K562 (cell line): ENCODE results near the gene PAK1IP1. TPM values are rescaled to one million over a fixed set of nuclear protein-coding genes. Genes with fewer than 3 reads are reported as not detected.
"Not testable (repeated sequence)": the region's sequence is repeated elsewhere in the genome, so short reads cannot be mapped to it uniquely, and the experiment has no call there.

Source experiments
- ATAC-seq: fragments of 200-7000 bp; cut with Tn5 transposase; 3 replicates; pipeline ENCODE4 v1.9.1; 2020; ENCODE audit warnings: moderate library complexity
- BruUV-seq: library from RNA; stranded (reverse); fragments of 400-500 nt; replicated peaks from 2 replicates; lab custom pipeline; 2021; lab: Mats Ljungman, UMichigan
- CTCF ChIA-PET: fragments of 300-600 bp; formaldehyde crosslinking; extraction: SDS; loops from one replicate; lab custom pipeline; 2021; ENCODE audit warnings: low intra/inter-chr PET ratio; lab: Yijun Ruan, JAX
- POLR2A ChIA-PET: fragments of 300-600, 350-650 bp; sonication (Branson Sonifier 250); formaldehyde crosslinking; extraction: SDS; loops from one replicate; lab custom pipeline; 2021; ENCODE audit warnings: antibody characterized with exemption, inconsistent platforms; lab: Yijun Ruan, JAX
- DNase-seq, 4 experiments: peaks; one replicate each; pipeline versions ENCODE4 v3.0.0 to v3.0.0-alpha.2; 2011 to 2018; ENCODE audit warnings: low spot score in 3 of 4, mixed read lengths in 3 of 4; ENCODE audit errors: extremely low read depth in 1 of 4
- FAIRE-seq: peaks from 2 replicates; lab custom pipeline; 2011; peaks lifted over from hg19 to GRCh38; lab: Jason Lieb, UNC
- H2AFZ ChIP-seq: 2 replicates; pipeline ENCODE4 v1.6.0; 2011; ENCODE audit warnings: low read depth, low read length, control low read depth, inconsistent platforms
- H3K27ac ChIP-seq: fragments of 200-600 bp; 3 replicates; pipeline ENCODE4 v1.8.0; 2011; ENCODE audit warnings: low read depth, mild to moderate bottlenecking, control low read depth, inconsistent platforms, low read length, moderate library complexity, mixed read lengths; ENCODE audit errors: extremely low read depth
- H3K27me3 ChIP-seq, 2 experiments: fragments of 300-600 bp in 1 of 2; 2 replicates in 1 of 2; 3 replicates in 1 of 2; pipeline versions ENCODE4 v1.6.0 to v1.8.0; 2011; ENCODE audit warnings: inconsistent platforms in 2 of 2, low read length in 2 of 2, mild to moderate bottlenecking in 1 of 2, mixed read lengths in 1 of 2, moderate library complexity in 1 of 2; ENCODE audit not compliant: control insufficient read depth in 2 of 2, insufficient read depth in 2 of 2
- H3K36me3 ChIP-seq: fragments of 300-600 bp; 3 replicates; pipeline ENCODE4 v1.8.0; 2011; ENCODE audit warnings: mild to moderate bottlenecking, low read length, inconsistent platforms; ENCODE audit not compliant: control insufficient read depth, insufficient read depth
- H3K4me1 ChIP-seq, 2 experiments: fragments of 200-600 bp in 1 of 2; replicated peaks in 1 of 2; 2 replicates in 1 of 2; 3 replicates in 1 of 2; pipeline versions ENCODE4 v1.5.1 to v1.8.0; 2011; ENCODE audit warnings: inconsistent platforms in 2 of 2, low read length in 2 of 2, mild to moderate bottlenecking in 1 of 2, mixed read lengths in 1 of 2, moderate library complexity in 1 of 2; ENCODE audit not compliant: control insufficient read depth in 2 of 2, insufficient read depth in 2 of 2
- H3K4me2 ChIP-seq: 2 replicates; pipeline ENCODE4 v1.6.1; 2011; ENCODE audit warnings: low read length, control low read depth, inconsistent platforms, mixed read lengths; ENCODE audit not compliant: insufficient read depth
- H3K4me3 ChIP-seq: fragments of 200-600 bp; sonication (generic), shearing (Covaris generic); 2 replicates; pipeline ENCODE4 v1.5.1; 2016; ENCODE audit warnings: control low read depth, inconsistent platforms
- H3K79me2 ChIP-seq: fragments of 200-600 bp; 3 replicates; pipeline ENCODE4 v1.8.0; 2011; ENCODE audit warnings: low read length, inconsistent platforms; ENCODE audit not compliant: control insufficient read depth, insufficient read depth
- H3K9ac ChIP-seq, 2 experiments: 2 replicates each; pipeline versions ENCODE4 v1.6.0 to v1.6.1; 2011; ENCODE audit warnings: low read depth in 2 of 2, low read length in 2 of 2, control low read depth in 1 of 2, inconsistent platforms in 1 of 2, mild to moderate bottlenecking in 1 of 2, mixed read lengths in 1 of 2; ENCODE audit not compliant: insufficient read depth in 1 of 2
- H3K9me1 ChIP-seq: one replicate; pipeline ENCODE4 v1.6.0; 2011; ENCODE audit warnings: inconsistent platforms, mild to moderate bottlenecking, low read length, moderate library complexity; ENCODE audit not compliant: control insufficient read depth, insufficient read depth
- H3K9me3 ChIP-seq: replicated peaks from 2 replicates; pipeline ENCODE4 v1.5.1; 2011; ENCODE audit warnings: low read depth, low read length, inconsistent platforms; ENCODE audit not compliant: control insufficient read depth, insufficient read depth
- H4K20me1 ChIP-seq: replicated peaks from 2 replicates; pipeline ENCODE4 v1.6.1; 2011; ENCODE audit warnings: low read length, inconsistent platforms, mixed read lengths; ENCODE audit not compliant: control insufficient read depth, insufficient read depth
- CC2D1A ChIP-seq: fragments of 450-650 bp; IDR thresholded peaks from 2 replicates; pipeline ENCODE4 v1.6.1; 2017; ENCODE audit warnings: mild to moderate bottlenecking
- CEBPB ChIP-seq: fragments of 450-650 bp; IDR thresholded peaks from 2 replicates; pipeline ENCODE4 v1.6.1; 2016; ENCODE audit warnings: missing genetic modification characterization, missing compliant biosample characterization
- NFYB ChIP-seq: IDR thresholded peaks from 2 replicates; pipeline ENCODE4 v1.6.1; 2011; ENCODE audit warnings: mild to moderate bottlenecking, moderate library complexity; ENCODE audit not compliant: insufficient read length; ENCODE audit errors: extremely low read depth
- TBP ChIP-seq: optimal IDR thresholded peaks from 2 replicates; pipeline ENCODE3; 2011; ENCODE audit warnings: low read depth, low read length, improper control_type of control experiment
- YY1 ChIP-seq, 3 experiments: IDR thresholded peaks; 2 replicates each; pipeline ENCODE4 v1.6.1; 2011; ENCODE audit warnings: low read length in 2 of 3, mild to moderate bottlenecking in 2 of 3, moderate library complexity in 2 of 3, borderline replicate concordance in 1 of 3, control low read depth in 1 of 3, low read depth in 1 of 3; ENCODE audit not compliant: insufficient read depth in 3 of 3, insufficient replicate concordance in 2 of 3, control insufficient read depth in 1 of 3, insufficient read length in 1 of 3; ENCODE audit errors: extremely low read depth in 1 of 3
- ZBTB33 ChIP-seq: sonication (generic); formaldehyde crosslinking; IDR thresholded peaks from 2 replicates; pipeline ENCODE4 v1.8.1; 2023; ENCODE audit warnings: mild to moderate bottlenecking, missing genetic modification reagents
- WGBS: fragments of 100-300 bp; shearing (Covaris generic); methylation state at CpG from one replicate; pipeline ENCODE4 v1.1.6; 2016; ENCODE audit warnings: low coverage, mixed read lengths; ENCODE audit not compliant: insufficient coverage; ENCODE audit errors: missing lambda C conversion rate; 5-methylcytosine and 5-hydroxymethylcytosine counted together
- in situ Hi-C: fragments of 300-500 bp; cut with MboI; formaldehyde crosslinking; loops from 4 replicates; pipeline ENCODE4 v1.15.0; 2018; ENCODE audit warnings: inconsistent platforms, mixed read lengths
- intact Hi-C: fragments of 100-400 bp; cut with micrococcal nuclease; formaldehyde crosslinking; loops from 2 replicates; pipeline ENCODE4 v1.14.2; 2022
- polyA plus RNA-seq, 8 experiments: library from polyadenylated mRNA; depleted of rRNA in 4 of 8; stranded (reverse) in 5 of 8; unstranded in 3 of 8; fragments of >200 nt; fragmentation: Nextera tagmentation in 2 of 8; fragmentation: Illumina TruSeq in 1 of 8; extraction: Ambion mirVana in 2 of 8; extraction: Trizol in 1 of 8; gene quantifications; 2 replicates each; pipeline versions ENCODE4 v1.2.1 to v1.2.3, GENCODE V29; 2011 to 2014; ENCODE audit warnings: inconsistent platforms in 1 of 8, missing spikeins in 1 of 8
- total RNA-seq, 7 experiments: library from RNA; depleted of rRNA in 6 of 7; stranded (reverse); fragments of >200 nt in 6 of 7; fragmentation: Illumina TruSeq in 2 of 7; extraction: Trizol in 2 of 7; gene quantifications; 2 replicates each; pipeline versions ENCODE4 v1.2.1 to v1.2.3, GENCODE V29; 2011 to 2021; ENCODE audit warnings: low replicate concordance in 1 of 7
- TF ChIP-seq, protein P1 (sequence below): fragments of 450-650 bp; IDR thresholded peaks from 2 replicates; pipeline ENCODE4 v1.6.1; 2016; ENCODE audit warnings: mild to moderate bottlenecking

Gene PAK1IP1
- total and polyA plus RNA-seq, 9 of the 15 experiments (the other 6 are each of a cell fraction or from before 2014, with no cell fraction given), result 50.0 to 200 (median 87.0) TPM

GRCh38 chr6:10660431-10661191 lies 34.2 kb upstream of the PAK1IP1 start:
- POLR2A ChIA-PET, result interaction anchor here (0.8 to 2.6 kb wide), 5 partner anchors 9 to 64 kb away, joined by 3 to 11 read pairs (median 3); no protein-coding TSS in a partner anchor
- in situ Hi-C loops, H3K9me1 ChIP-seq, BruUV-seq, ATAC-seq, DNase-seq, CTCF ChIA-PET, H3K79me2 ChIP-seq, intact Hi-C loops, H3K36me3 ChIP-seq, H3K4me1 ChIP-seq, H3K27ac ChIP-seq, H4K20me1 ChIP-seq, H3K9ac ChIP-seq, FAIRE-seq, H3K4me3 ChIP-seq, H3K9me3 ChIP-seq, H3K4me2 ChIP-seq: not testable (repeated sequence)
- TF ChIP-seq, protein P1, sequence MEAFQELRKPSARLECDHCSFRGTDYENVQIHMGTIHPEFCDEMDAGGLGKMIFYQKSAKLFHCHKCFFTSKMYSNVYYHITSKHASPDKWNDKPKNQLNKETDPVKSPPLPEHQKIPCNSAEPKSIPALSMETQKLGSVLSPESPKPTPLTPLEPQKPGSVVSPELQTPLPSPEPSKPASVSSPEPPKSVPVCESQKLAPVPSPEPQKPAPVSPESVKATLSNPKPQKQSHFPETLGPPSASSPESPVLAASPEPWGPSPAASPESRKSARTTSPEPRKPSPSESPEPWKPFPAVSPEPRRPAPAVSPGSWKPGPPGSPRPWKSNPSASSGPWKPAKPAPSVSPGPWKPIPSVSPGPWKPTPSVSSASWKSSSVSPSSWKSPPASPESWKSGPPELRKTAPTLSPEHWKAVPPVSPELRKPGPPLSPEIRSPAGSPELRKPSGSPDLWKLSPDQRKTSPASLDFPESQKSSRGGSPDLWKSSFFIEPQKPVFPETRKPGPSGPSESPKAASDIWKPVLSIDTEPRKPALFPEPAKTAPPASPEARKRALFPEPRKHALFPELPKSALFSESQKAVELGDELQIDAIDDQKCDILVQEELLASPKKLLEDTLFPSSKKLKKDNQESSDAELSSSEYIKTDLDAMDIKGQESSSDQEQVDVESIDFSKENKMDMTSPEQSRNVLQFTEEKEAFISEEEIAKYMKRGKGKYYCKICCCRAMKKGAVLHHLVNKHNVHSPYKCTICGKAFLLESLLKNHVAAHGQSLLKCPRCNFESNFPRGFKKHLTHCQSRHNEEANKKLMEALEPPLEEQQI, result peak; percentile 40; the same call in 1 of the 2 replicates
- TF ChIP-seq CEBPB (tag), result 0 out of 2 replicates have a peak, but pooled peaks have one; percentile 16
- TF ChIP-seq TBP, result peak; percentile 36
- peak; percentile 68 for TF ChIP-seq NFYB
- peak; percentile 93 for TF ChIP-seq ZBTB33 (CRISPR knock-in tag)
- peak; percentile 71; the same call in 1 of the 2 replicates for TF ChIP-seq CC2D1A
- peak in 1 of 3 experiments; percentile 16 for TF ChIP-seq YY1 (IDR thresholded peaks at IDR 0.05; ENCODE audit: borderline replicate concordance in 1 of 3, control insufficient read depth in 1 of 3, extremely low read depth in 1 of 3, insufficient read depth in 3 of 3, insufficient read length in 1 of 3, insufficient replicate concordance in 2 of 3, low read depth in 1 of 3, low read length in 2 of 3)
- H2AFZ ChIP-seq, result peak overlapping the region; percentile 89; the same call in 1 of the 2 replicates
- peaks cover 7 to 14% of the 10 kb centered on the region in 2 experiments; a peak in 4 of 5 replicates for H3K27me3 ChIP-seq
- 61% methylated on average over 11 of the region's 11 CpGs for WGBS
